Measurements from ENCODE around the gene HMGXB3. TPM values are rescaled to one million over a fixed set of nuclear protein-coding genes. Genes with fewer than 3 reads are reported as not detected.

Gene HMGXB3
- 46.9 TPM for polyA plus RNA-seq (2012; ENCODE audit: insufficient read length, low read depth)

- TF ChIP-seq SIN3A (IDR thresholded peaks at IDR 0.05; ENCODE audit: borderline replicate concordance, insufficient read depth, low read length) (no peak; the same call in 1 of the 2 replicates), TAF1 (IDR thresholded peaks at IDR 0.05; ENCODE audit: borderline replicate concordance, insufficient read depth, low read length) (peak; percentile 82), FOXP2 (optimal IDR thresholded peaks at IDR 0.05; ENCODE audit: borderline replicate concordance, extremely low read depth, extremely low read length, insufficient read depth) (peak; percentile 91), POLR2AphosphoS5 (IDR thresholded peaks at IDR 0.05; ENCODE audit: low read depth, low read length) (peak; percentile 93), REST (IDR thresholded peaks at IDR 0.05; ENCODE audit: insufficient read depth in 1 of 2, low read depth in 2 of 2, low read length in 2 of 2) (peak; percentile 11 to 24; a peak in 1 of 4 replicates)
Observed at GRCh38 chr5:150000256-150000989, at the start of gene HMGXB3, which contains the start of gene TIGD6. Gene HMGXB3 (plus strand): TSS chr5:150000739. CDS start chr5:150004853, 4,114 bp downstream. Gene TIGD6 (minus strand): TSS chr5:150000654. CDS start chr5:149996348, 4,306 bp downstream.

GRCh38 chr5:149951138-149951749 lies 49.3 kb upstream of the HMGXB3 start:
- TF ChIP-seq FOXP2 (optimal IDR thresholded peaks at IDR 0.05; ENCODE audit: borderline replicate concordance, extremely low read depth, extremely low read length, insufficient read depth) (no peak), REST (IDR thresholded peaks at IDR 0.05; ENCODE audit: insufficient read depth in 1 of 2, low read depth in 2 of 2, low read length in 2 of 2) (no peak), TAF1 (IDR thresholded peaks at IDR 0.05; ENCODE audit: borderline replicate concordance, insufficient read depth, low read length) (no peak), SIN3A (IDR thresholded peaks at IDR 0.05; ENCODE audit: borderline replicate concordance, insufficient read depth, low read length) (no peak), POLR2AphosphoS5 (IDR thresholded peaks at IDR 0.05; ENCODE audit: low read depth, low read length) (no peak)

- TF ChIP-seq REST (IDR thresholded peaks at IDR 0.05; ENCODE audit: insufficient read depth in 1 of 2, low read depth in 2 of 2, low read length in 2 of 2) (no peak), SIN3A (IDR thresholded peaks at IDR 0.05; ENCODE audit: borderline replicate concordance, insufficient read depth, low read length) (no peak), FOXP2 (optimal IDR thresholded peaks at IDR 0.05; ENCODE audit: borderline replicate concordance, extremely low read depth, extremely low read length, insufficient read depth) (no peak), POLR2AphosphoS5 (IDR thresholded peaks at IDR 0.05; ENCODE audit: low read depth, low read length) (no peak), TAF1 (IDR thresholded peaks at IDR 0.05; ENCODE audit: borderline replicate concordance, insufficient read depth, low read length) (no peak)
Observed at GRCh38 chr5:149953436-149954121, 47.0 kb upstream of the HMGXB3 start.

GRCh38 chr5:149954798-149955197 lies 45.7 kb upstream of the HMGXB3 start:
- TF ChIP-seq REST (IDR thresholded peaks at IDR 0.05; ENCODE audit: insufficient read depth in 1 of 2, low read depth in 2 of 2, low read length in 2 of 2) (no peak), POLR2AphosphoS5 (IDR thresholded peaks at IDR 0.05; ENCODE audit: low read depth, low read length) (no peak), TAF1 (IDR thresholded peaks at IDR 0.05; ENCODE audit: borderline replicate concordance, insufficient read depth, low read length) (no peak), SIN3A (IDR thresholded peaks at IDR 0.05; ENCODE audit: borderline replicate concordance, insufficient read depth, low read length) (no peak), FOXP2 (optimal IDR thresholded peaks at IDR 0.05; ENCODE audit: borderline replicate concordance, extremely low read depth, extremely low read length, insufficient read depth) (no peak)

Data from PFSK-1 (cell line).